NB4 (cell line): ENCODE measurements around the gene HPGDS.

Experiments used
- DNase-seq: peaks from one replicate; pipeline ENCODE4 v3.0.0; 2010; ENCODE audit warnings: low read depth
- H3K4me3 ChIP-seq: one replicate; pipeline ENCODE4 v1.5.1; 2011; ENCODE audit warnings: mild to moderate bottlenecking, low read depth, low read length, moderate library complexity
- MYC ChIP-seq: IDR thresholded peaks from 2 replicates; pipeline ENCODE4 v1.6.1; 2011; ENCODE audit warnings: low read depth, low read length
- POLR2A ChIP-seq: IDR thresholded peaks from 2 replicates; pipeline ENCODE4 v1.6.1; 2011; ENCODE audit warnings: mild to moderate bottlenecking; ENCODE audit not compliant: insufficient read length; ENCODE audit errors: extremely low read depth
- TF ChIP-seq, protein P1 (sequence below): IDR thresholded peaks from 2 replicates; pipeline ENCODE4 v1.6.1; 2011; ENCODE audit warnings: low read depth, low read length
- TF ChIP-seq, protein P2 (sequence below): IDR thresholded peaks from one replicate; pipeline ENCODE4 v1.5.1; 2012; ENCODE audit warnings: low read depth, low read length

HPGDS gene

DNA sequence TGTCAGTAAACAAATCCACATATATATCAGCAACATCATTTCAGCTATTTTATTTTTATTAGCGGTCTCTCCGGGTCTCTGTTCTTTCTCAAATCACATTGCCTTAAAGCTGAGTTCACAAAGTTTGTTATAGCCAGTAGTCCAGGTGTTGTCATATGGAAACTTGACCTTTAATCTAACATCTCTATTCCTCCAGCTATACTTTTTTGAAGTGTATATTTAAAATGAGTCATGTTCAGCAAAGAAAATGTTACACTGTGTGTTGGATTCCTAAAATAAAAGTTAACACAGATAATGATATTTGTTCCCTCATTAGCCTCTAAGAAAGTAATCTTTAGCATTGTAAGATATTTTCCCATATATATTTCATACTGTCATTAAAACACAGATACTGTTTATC is 71.4 kb downstream of the HPGDS start:
- no peak for DNase-seq
- H3K4me3 ChIP-seq: no peak overlapping the region
- TF ChIP-seq, protein P1, sequence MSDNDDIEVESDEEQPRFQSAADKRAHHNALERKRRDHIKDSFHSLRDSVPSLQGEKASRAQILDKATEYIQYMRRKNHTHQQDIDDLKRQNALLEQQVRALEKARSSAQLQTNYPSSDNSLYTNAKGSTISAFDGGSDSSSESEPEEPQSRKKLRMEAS: no peak
- TF ChIP-seq, protein P2, sequence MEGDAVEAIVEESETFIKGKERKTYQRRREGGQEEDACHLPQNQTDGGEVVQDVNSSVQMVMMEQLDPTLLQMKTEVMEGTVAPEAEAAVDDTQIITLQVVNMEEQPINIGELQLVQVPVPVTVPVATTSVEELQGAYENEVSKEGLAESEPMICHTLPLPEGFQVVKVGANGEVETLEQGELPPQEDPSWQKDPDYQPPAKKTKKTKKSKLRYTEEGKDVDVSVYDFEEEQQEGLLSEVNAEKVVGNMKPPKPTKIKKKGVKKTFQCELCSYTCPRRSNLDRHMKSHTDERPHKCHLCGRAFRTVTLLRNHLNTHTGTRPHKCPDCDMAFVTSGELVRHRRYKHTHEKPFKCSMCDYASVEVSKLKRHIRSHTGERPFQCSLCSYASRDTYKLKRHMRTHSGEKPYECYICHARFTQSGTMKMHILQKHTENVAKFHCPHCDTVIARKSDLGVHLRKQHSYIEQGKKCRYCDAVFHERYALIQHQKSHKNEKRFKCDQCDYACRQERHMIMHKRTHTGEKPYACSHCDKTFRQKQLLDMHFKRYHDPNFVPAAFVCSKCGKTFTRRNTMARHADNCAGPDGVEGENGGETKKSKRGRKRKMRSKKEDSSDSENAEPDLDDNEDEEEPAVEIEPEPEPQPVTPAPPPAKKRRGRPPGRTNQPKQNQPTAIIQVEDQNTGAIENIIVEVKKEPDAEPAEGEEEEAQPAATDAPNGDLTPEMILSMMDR: no peak
- no peak for TF ChIP-seq POLR2A
- TF ChIP-seq MYC: no peak

DNA sequence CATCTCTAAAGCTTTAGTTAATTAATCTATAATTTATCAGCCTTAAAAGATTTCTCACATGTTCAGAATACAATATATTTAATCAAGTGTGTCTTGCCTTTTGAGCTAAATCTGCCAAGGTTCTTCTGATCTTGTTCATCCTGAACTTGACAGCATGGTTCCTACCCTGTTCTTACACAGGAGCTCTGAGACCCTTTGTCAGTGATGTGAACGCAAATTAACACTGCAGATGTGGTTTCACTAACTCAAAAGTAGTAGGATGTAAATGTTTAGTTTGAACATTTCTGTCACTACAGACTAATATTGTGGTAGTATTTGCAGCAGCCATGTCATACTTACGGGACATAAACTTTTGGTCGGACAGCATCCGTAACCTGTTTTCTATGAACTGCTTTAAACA is 75.6 kb downstream of the HPGDS start:
- H3K4me3 ChIP-seq: no peak overlapping the region
- no peak for TF ChIP-seq MYC
- TF ChIP-seq, protein P1: no peak
- TF ChIP-seq, protein P2: no peak
- TF ChIP-seq POLR2A: no peak
- no peak for DNase-seq

DNA sequence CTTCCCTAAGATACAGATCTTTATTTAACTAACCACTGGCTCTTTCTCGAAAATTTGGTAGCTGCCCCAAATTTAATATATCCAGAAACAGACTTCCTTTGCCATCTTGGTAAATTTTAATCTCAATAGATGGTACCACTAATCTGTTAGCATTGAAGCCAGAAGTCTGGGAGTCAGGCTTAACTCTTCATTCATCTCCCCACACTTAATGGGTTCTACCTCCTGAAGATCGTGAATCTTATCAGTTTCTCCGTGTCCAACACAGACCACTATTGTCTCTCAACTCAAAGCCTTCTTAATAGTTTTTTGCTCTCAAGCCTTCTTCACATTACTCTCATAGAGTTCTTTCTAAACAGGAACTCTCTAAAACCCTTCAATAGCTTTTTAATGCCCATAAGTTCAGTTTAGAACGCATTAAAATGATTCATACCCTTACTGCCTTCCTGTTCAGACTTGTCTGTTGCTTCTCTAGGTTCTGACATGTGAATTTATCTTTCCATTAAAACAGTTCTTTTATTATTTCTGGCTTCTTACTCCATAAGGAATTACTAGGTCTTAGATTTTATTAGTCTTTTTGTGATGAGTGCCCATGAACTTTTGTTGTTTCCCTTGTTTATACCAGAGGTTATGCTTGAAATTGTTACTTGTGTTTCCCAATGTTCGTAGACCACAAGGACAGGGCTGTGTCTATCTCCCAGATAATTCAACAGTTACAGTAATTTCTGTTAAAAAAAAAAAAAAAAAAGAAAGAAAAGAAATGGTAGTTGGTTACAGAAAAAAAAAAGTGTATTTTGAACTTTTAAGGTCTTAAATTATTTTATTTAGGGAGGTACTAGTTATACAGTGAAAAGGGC is 80.2 kb downstream of the HPGDS start:
- H3K4me3 ChIP-seq: no peak overlapping the region

DNA sequence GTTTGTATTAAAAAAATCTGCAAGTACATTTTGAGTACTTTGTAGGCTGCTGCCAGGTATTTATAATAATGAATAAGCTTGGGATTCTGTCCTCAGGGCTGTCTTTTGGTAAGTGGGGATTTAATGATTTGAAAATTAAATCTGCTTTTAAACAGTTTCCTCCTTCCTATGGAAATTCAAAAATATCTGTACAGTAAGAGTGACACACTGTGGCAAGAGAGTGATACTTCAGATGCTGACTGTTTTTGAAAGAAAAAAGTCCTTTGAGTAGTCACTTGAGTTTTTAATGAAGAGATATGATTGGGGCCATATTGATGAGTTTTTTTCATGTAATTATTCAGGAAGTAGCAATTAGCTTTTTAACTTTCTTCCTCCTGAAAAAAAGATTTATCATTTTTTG is 85.8 kb downstream of the HPGDS start:
- no peak overlapping the region for H3K4me3 ChIP-seq
- TF ChIP-seq, protein P1: no peak
- no peak for TF ChIP-seq POLR2A
- TF ChIP-seq MYC: no peak
- TF ChIP-seq, protein P2: no peak
- DNase-seq: peak; percentile 11

More for the DNA sequence above, 80.2 kb downstream of the HPGDS start:
- TF ChIP-seq POLR2A (no peak), MYC (no peak)
- DNase-seq: no peak

DNA sequence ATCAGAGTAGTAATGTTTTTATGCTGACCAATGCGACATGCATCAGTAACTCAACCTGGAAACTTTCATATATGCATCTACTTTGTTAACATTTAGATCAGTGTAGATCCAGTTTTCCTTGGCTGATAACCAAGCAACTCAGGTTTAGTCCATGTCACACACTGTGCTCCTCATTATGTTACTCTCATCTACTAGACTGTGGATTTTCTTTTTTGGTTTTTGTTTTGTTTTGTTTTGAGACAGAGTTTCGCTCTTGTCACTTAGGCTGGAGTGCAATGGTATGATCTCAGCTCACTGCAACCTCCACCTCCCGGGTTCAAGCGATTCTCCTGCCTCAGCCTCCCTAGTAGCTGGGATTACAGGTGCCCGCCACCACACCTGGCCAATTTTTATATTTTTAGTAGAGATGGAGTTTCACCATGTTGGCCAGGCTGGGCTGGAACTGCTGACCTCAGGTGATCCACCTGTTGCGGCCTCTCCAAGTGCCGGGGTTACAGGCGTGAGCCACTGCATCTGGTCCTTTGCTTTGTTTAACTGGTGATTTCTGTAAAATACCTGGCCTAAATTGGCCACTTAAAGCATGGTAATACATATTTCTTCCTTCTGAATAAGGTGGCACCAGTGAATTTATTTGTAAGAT is 86.4 kb downstream of the HPGDS start:
- no peak for DNase-seq
- TF ChIP-seq, protein P1: no peak
- TF ChIP-seq MYC: no peak
- TF ChIP-seq POLR2A: no peak
- TF ChIP-seq, protein P2: no peak
- no peak overlapping the region for H3K4me3 ChIP-seq

DNA sequence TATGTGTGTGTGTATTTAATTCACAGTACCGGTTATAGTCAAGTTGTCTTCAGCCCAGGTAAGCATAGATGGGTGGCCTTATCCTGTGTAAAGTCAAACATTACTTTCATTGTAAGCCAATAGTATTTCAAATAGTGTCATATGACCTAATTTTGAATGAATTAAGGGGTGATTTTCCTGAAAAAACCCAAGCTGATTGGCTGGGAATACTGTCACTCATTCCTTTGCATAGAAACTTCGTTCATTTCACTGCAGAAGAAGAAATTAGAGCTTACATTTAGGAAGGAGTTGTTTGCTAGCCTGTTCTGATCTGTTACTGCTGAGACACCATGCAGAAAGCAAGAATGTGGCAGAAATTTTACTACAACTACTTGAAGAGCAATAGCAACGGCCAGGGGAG is 89.6 kb downstream of the HPGDS start:
- peak; percentile 2 for DNase-seq
- no peak overlapping the region for H3K4me3 ChIP-seq
- TF ChIP-seq, protein P1: no peak
- no peak for TF ChIP-seq POLR2A
- TF ChIP-seq, protein P2: no peak
- no peak for TF ChIP-seq MYC
